Measurements from ENCODE around the gene MGAT4B. TPM values are rescaled to one million over a fixed set of nuclear protein-coding genes. Genes with fewer than 3 reads are reported as not detected.

MGAT4B gene
- total RNA-seq, 4 donors from 2014 or later, result 83.6 to 108 (median 102) TPM

DNA sequence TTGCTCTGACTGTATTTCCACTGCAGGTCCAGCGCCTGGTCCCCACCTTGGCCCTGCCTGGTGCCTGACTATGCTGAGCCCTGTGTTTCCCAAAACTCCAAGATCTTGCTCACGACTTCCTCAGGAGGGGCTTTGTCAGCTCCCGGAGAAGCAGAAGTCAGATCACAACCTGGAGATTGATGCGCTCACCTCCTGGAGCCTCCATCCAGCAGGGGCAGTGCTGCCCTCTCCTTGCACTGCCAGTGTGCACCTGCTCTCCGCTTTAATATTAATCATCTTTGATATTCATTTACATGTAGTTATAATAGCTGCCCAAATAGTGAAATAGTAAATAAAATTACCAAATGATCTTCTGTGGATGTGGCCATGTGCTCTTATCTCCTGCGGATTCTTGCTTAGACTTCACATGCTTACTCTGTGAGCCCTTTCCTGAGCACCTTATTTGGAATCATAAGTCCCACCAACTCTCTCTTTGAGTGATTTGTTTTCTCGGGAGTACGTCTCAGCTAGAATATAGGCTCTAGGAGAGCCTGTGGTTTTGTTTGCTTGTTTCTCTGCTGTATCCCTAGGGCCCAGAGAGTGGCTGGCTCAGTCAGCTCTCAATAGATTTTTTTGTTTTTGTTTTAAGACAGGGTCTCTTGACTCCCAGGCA is 56.7 kb downstream of the MGAT4B start:
- intact Hi-C loops (cut with DNase I), result no loop called here
- Histone ChIP-seq H3K27ac (no peak overlapping the region), H3K36me3 (no peaks in the 10 kb centered on the region), H3K4me3 (replicated peaks in 1 of 3) (no peak overlapping the region), H3K27me3 (no peaks in the 10 kb centered on the region), H3K9me3 (no peaks in the 10 kb centered on the region), H3K4me1 (peaks cover 10 to 23% of the 10 kb centered on the region in 2 donors)
- DNase-seq, result no peak
- 66% methylated on average over 8 of the region's 8 CpGs for WGBS, 2 donors
- TF ChIP-seq, protein P1, sequence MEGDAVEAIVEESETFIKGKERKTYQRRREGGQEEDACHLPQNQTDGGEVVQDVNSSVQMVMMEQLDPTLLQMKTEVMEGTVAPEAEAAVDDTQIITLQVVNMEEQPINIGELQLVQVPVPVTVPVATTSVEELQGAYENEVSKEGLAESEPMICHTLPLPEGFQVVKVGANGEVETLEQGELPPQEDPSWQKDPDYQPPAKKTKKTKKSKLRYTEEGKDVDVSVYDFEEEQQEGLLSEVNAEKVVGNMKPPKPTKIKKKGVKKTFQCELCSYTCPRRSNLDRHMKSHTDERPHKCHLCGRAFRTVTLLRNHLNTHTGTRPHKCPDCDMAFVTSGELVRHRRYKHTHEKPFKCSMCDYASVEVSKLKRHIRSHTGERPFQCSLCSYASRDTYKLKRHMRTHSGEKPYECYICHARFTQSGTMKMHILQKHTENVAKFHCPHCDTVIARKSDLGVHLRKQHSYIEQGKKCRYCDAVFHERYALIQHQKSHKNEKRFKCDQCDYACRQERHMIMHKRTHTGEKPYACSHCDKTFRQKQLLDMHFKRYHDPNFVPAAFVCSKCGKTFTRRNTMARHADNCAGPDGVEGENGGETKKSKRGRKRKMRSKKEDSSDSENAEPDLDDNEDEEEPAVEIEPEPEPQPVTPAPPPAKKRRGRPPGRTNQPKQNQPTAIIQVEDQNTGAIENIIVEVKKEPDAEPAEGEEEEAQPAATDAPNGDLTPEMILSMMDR (IDR thresholded peaks at IDR 0.05), result no peak
- TF ChIP-seq POLR2A (IDR thresholded peaks at IDR 0.05), result no peak

DNA sequence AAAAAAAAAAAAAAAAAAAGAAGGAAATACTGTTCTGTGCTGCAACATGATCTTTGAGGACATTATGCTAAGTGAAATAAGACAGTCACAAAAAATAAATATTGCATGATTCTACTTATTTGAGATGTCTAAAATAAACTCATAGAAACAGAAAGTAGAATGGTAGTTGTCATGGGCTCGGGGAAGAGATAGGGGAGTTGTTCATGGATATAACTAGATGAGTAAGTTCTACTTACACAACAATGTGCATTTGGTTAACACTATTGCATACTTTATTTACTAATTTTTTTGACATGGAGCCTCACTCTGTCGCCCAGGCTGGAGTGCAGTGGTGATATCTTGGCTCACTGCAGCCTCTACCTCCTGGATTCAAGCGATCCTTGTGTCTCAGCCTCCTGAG is 58.9 kb downstream of the MGAT4B start:
- Histone ChIP-seq H3K4me1 (peaks cover 0 to 10% of the 10 kb centered on the region in 2 donors), H3K36me3 (no peaks in the 10 kb centered on the region), H3K9me3 (no peaks in the 10 kb centered on the region), H3K4me3 (replicated peaks in 1 of 3) (no peak overlapping the region), H3K27me3 (no peaks in the 10 kb centered on the region), H3K27ac (no peak overlapping the region)
- TF ChIP-seq POLR2A (IDR thresholded peaks at IDR 0.05), result no peak
- TF ChIP-seq, protein P1 (IDR thresholded peaks at IDR 0.05), result no peak
- WGBS, 2 donors, result 86 to 95% methylated on average over 3 of the region's 3 CpGs
- intact Hi-C loops (cut with DNase I), result no loop called here
- no peak for DNase-seq

MicroRNAs encoded within 50 kb of the gene (microRNA counts, 767-probe panel; counts per million panel counts)
- 0 counts per million in 2 donors for microRNA hsa-miR-1229

Small RNA genes within 50 kb of the gene (microRNA-seq; reads per million reads assigned to microRNA genes)
- 3.3 reads per million for gene MIR1229

Small RNA genes within 50 kb of the gene (small RNA-seq; reads per million reads assigned to genes)
- gene MIR1229, result not detected
- not detected for gene RF00019

Other genes with a start within 250 kb of the MGAT4B start
- 100 to 1,000 TPM; 459 to 991 (median 620) TPM for gene HNRNPH1, start 183.2 kb downstream of the MGAT4B start, total RNA-seq
- gene CBY3, start 125.8 kb downstream of the MGAT4B start, total RNA-seq, result under 1 TPM in 1 of 4 donors, not detected in 3; 0.67 TPM
- gene CANX, start 107.9 kb downstream of the MGAT4B start, total RNA-seq, result 100 to 1,000 TPM; 561 to 949 (median 856) TPM
- gene MAML1, start 74.0 kb downstream of the MGAT4B start, total RNA-seq, result 10 to 100 TPM; 27.3 to 46.7 (median 28.0) TPM
- 10 to 100 TPM in 2 of 4 donors, 1 to 10 TPM in 2; 6.4 to 28.2 (median 15.9) TPM for gene LTC4S, start 12.9 kb downstream of the MGAT4B start, total RNA-seq
- gene SQSTM1, start 14.0 kb upstream of the MGAT4B start, total RNA-seq, result 1,000 to 10,000 TPM in 1 of 4 donors, 100 to 1,000 TPM in 3; 649 to 1,146 (median 971) TPM
- gene MRNIP, start 52.0 kb upstream of the MGAT4B start, total RNA-seq, result 10 to 100 TPM; 37.1 to 68.2 (median 52.1) TPM
- 100 to 1,000 TPM in 1 of 4 donors, 10 to 100 TPM in 3; 75.5 to 115 (median 94.3) TPM for gene TBC1D9B, start 101.0 kb upstream of the MGAT4B start, total RNA-seq